Caco-2 (cell line): ENCODE measurements around the gene PPP4R2. TPM values are rescaled to one million over a fixed set of nuclear protein-coding genes. Genes with fewer than 3 reads are reported as not detected.
"Not testable (repeated sequence)": the region's sequence is repeated elsewhere in the genome, so short reads cannot be mapped to it uniquely, and the experiment has no call there.

Source experiments
- BruUV-seq: library from RNA; stranded (reverse); fragments of 400-500 nt; replicated peaks from 2 replicates; lab custom pipeline; 2021; lab: Mats Ljungman, UMichigan
- CTCF ChIA-PET: fragments of 300-600 bp; sonication (Branson Sonifier 250); formaldehyde crosslinking; loops from one replicate; lab custom pipeline; 2022; ENCODE audit warnings: antibody characterized with exemption; lab: Charles Lee
- POLR2A ChIA-PET: fragments of 300-600 bp; sonication (Branson Sonifier 250); formaldehyde crosslinking; loops from one replicate; lab custom pipeline; 2022; ENCODE audit warnings: antibody characterized with exemption; lab: Charles Lee
- DNase-seq, 2 experiments: peaks; one replicate each; pipeline versions ENCODE4 v3.0.0 to v3.0.0-alpha.2; 2020 to 2022
- H3K27me3 ChIP-seq: replicated peaks from 2 replicates; pipeline ENCODE4 v1.6.0; 2011; ENCODE audit warnings: low read length; ENCODE audit not compliant: control insufficient read depth, insufficient read depth
- H3K36me3 ChIP-seq: 2 replicates; pipeline ENCODE4 v1.5.1; 2011; ENCODE audit warnings: low read length; ENCODE audit not compliant: control insufficient read depth, insufficient read depth
- H3K4me1 ChIP-seq: fragments of 250-450 bp; sonication (Bioruptor Pico); 2 replicates; pipeline ENCODE4 v1.5.1; 2020; ENCODE audit warnings: mild to moderate bottlenecking
- H3K4me3 ChIP-seq: 2 replicates; pipeline ENCODE4 v1.5.1; 2011; ENCODE audit warnings: low read depth, mild to moderate bottlenecking, control low read depth, low read length
- H3K9me3 ChIP-seq: fragments of 250-450 bp; sonication (Bioruptor Pico); 2 replicates; pipeline ENCODE4 v1.5.1; 2020; ENCODE audit warnings: mild to moderate bottlenecking, moderate library complexity
- H3K27ac Mint-ChIP-seq: one replicate; pipeline ENCODE4 v1.8.0; 2022; ENCODE audit warnings: mixed read lengths; ENCODE audit not compliant: unreplicated experiment
- H3K27me3 Mint-ChIP-seq: one replicate; pipeline ENCODE4 v1.8.0; 2022; ENCODE audit warnings: mixed read lengths; ENCODE audit not compliant: insufficient read depth, unreplicated experiment
- H3K36me3 Mint-ChIP-seq: one replicate; pipeline ENCODE4 v1.8.0; 2022; ENCODE audit warnings: mild to moderate bottlenecking, mixed read lengths; ENCODE audit not compliant: insufficient read depth, unreplicated experiment
- H3K4me1 Mint-ChIP-seq: one replicate; pipeline ENCODE4 v1.8.0; 2022; ENCODE audit warnings: low read depth, mixed read lengths; ENCODE audit not compliant: unreplicated experiment
- H3K4me3 Mint-ChIP-seq: one replicate; pipeline ENCODE4 v1.8.0; 2022; ENCODE audit warnings: mild to moderate bottlenecking, moderate library complexity, mixed read lengths; ENCODE audit not compliant: unreplicated experiment
- H3K9me3 Mint-ChIP-seq: one replicate; pipeline ENCODE4 v1.8.0; 2022; ENCODE audit warnings: mixed read lengths; ENCODE audit not compliant: unreplicated experiment
- CTCF ChIP-seq, 2 experiments: fragments of 200-600 bp in 1 of 2; IDR thresholded peaks; 1 replicate in 1 of 2; 2 replicates in 1 of 2; pipeline versions ENCODE4 v1.5.1 to v1.8.0; 2011 to 2022; ENCODE audit warnings: antibody characterized with exemption in 1 of 2, control low read depth in 1 of 2, inconsistent platforms in 1 of 2, low read depth in 1 of 2, low read length in 1 of 2, mild to moderate bottlenecking in 1 of 2, moderate library complexity in 1 of 2; ENCODE audit not compliant: insufficient read depth in 1 of 2, severe bottlenecking in 1 of 2, unreplicated experiment in 1 of 2
- intact Hi-C: fragments of 100-400 bp; cut with micrococcal nuclease; formaldehyde crosslinking; loops from one replicate; pipeline ENCODE4 v1.10.0; 2022; ENCODE audit not compliant: unreplicated experiment
- total RNA-seq: library from RNA; stranded (reverse); gene quantifications from 2 replicates; pipeline ENCODE4 v1.2.3, GENCODE V29; 2022

Gene PPP4R2
- total RNA-seq, 1 experiment from 2014 or later, result 91.3 TPM

- no peak for DNase-seq
- ChIA-PET POLR2A (no interaction called here), CTCF (interaction anchor here (0.6 to 1.9 kb wide), 9 partner anchors 10 to 234 kb away, joined by 3 to 10 read pairs (median 4); partner anchors contain the start of genes GXYLT2 and PPP4R2)
- no peaks in the 10 kb centered on the region for H3K27me3 Mint-ChIP-seq
- no peak overlapping the region for H3K27ac Mint-ChIP-seq
- H3K36me3 Mint-ChIP-seq, result peaks cover 27% of the 10 kb centered on the region
- H3K9me3 Mint-ChIP-seq, result no peaks in the 10 kb centered on the region
- no peak overlapping the region for H3K4me3 Mint-ChIP-seq
- Histone ChIP-seq H3K9me3 (no peaks in the 10 kb centered on the region), H3K27me3 (no peaks in the 10 kb centered on the region), H3K4me1 (peaks cover 15% of the 10 kb centered on the region), H3K36me3 (no peaks in the 10 kb centered on the region; the same call in 1 of the 2 replicates), H3K4me3 (no peak overlapping the region)
- TF ChIP-seq CTCF (IDR thresholded peaks at IDR 0.05; ENCODE audit: insufficient read depth in 1 of 2, low read depth in 1 of 2, low read length in 1 of 2, severe bottlenecking in 1 of 2, unreplicated experiment in 1 of 2), result no peak
- intact Hi-C loops, result loop anchor here (1.0 to 2.0 kb wide), 3 partner anchors 60 to 205 kb away; partner anchors contain the start of gene PPP4R2
- no TSS peak for BruUV-seq
- peaks cover 19% of the 10 kb centered on the region for H3K4me1 Mint-ChIP-seq
These were observed 60.2 kb downstream of the PPP4R2 start for GRCh38 chr3:73056845-73057150.

GRCh38 chr3:73060302-73060723 is 63.7 kb downstream of the PPP4R2 start:
- Mint-ChIP-seq H3K4me3 (no peak overlapping the region), H3K9me3 (no peaks in the 10 kb centered on the region), H3K27ac (no peak overlapping the region), H3K4me1 (peaks cover 10% of the 10 kb centered on the region), H3K27me3 (no peaks in the 10 kb centered on the region), H3K36me3 (peaks cover 56% of the 10 kb centered on the region)
- Histone ChIP-seq H3K36me3 (peaks cover 4% of the 10 kb centered on the region), H3K27me3 (no peaks in the 10 kb centered on the region), H3K4me3 (no peak overlapping the region), H3K4me1 (peaks cover 9% of the 10 kb centered on the region), H3K9me3 (no peaks in the 10 kb centered on the region)
- CTCF ChIA-PET, result interaction anchor here (0.6 kb wide), 1 partner anchor 215 kb away, joined by 3 read pairs; no protein-coding TSS in a partner anchor
- no peak for DNase-seq
- TF ChIP-seq CTCF (IDR thresholded peaks at IDR 0.05; ENCODE audit: insufficient read depth in 1 of 2, low read depth in 1 of 2, low read length in 1 of 2, severe bottlenecking in 1 of 2, unreplicated experiment in 1 of 2), result no peak
- BruUV-seq, result no TSS peak
- POLR2A ChIA-PET, result no interaction called here
- intact Hi-C loops, result no loop called here

- no peaks in the 10 kb centered on the region for H3K27me3 Mint-ChIP-seq
- POLR2A ChIA-PET, result no interaction called here
- H3K36me3 Mint-ChIP-seq, result peaks cover 67% of the 10 kb centered on the region
- no peaks in the 10 kb centered on the region for H3K9me3 Mint-ChIP-seq
- peaks cover 4% of the 10 kb centered on the region for H3K36me3 ChIP-seq
- no peak within 1 kb of the TSS for H3K4me3 ChIP-seq
- H3K27me3 ChIP-seq, result no peaks in the 10 kb centered on the region
- H3K9me3 ChIP-seq, result no peaks in the 10 kb centered on the region
- peaks cover 1% of the 10 kb centered on the region for H3K4me1 Mint-ChIP-seq
- no peak for TF ChIP-seq CTCF (IDR thresholded peaks at IDR 0.05; ENCODE audit: insufficient read depth in 1 of 2, low read depth in 1 of 2, low read length in 1 of 2, severe bottlenecking in 1 of 2, unreplicated experiment in 1 of 2)
- H3K4me1 ChIP-seq, result peaks cover 2% of the 10 kb centered on the region; the same call in 1 of the 2 replicates
- no peak within 1 kb of the TSS for H3K27ac Mint-ChIP-seq
- intact Hi-C loops, result no loop called here
- CTCF ChIA-PET, result no interaction called here
- no TSS peak for BruUV-seq
- no peak for DNase-seq
- H3K4me3 Mint-ChIP-seq, result no peak within 1 kb of the TSS
These were observed 64.8 kb downstream of the PPP4R2 start, which contains the start of gene EBLN2 for GRCh38 chr3:73061416-73061815. TSS of gene EBLN2 (plus strand) at chr3:73061659. CDS start at chr3:73062082, 423 bp downstream.

- H3K27ac Mint-ChIP-seq, BruUV-seq, POLR2A ChIA-PET, intact Hi-C loops, H3K4me3 Mint-ChIP-seq, H3K4me1 ChIP-seq, H3K9me3 Mint-ChIP-seq, DNase-seq, H3K27me3 ChIP-seq, H3K27me3 Mint-ChIP-seq, H3K4me1 Mint-ChIP-seq, H3K9me3 ChIP-seq, H3K36me3 ChIP-seq, H3K4me3 ChIP-seq: not testable (repeated sequence)
- CTCF ChIA-PET, result interaction anchor here (1.0 kb wide), 1 partner anchor 9 kb away, joined by 4 read pairs; no protein-coding TSS in a partner anchor
- H3K36me3 Mint-ChIP-seq, result peaks cover 68% of the 10 kb centered on the region
These were observed 69.6 kb downstream of the PPP4R2 start for GRCh38 chr3:73066243-73066642.
